ENCODE data around the gene IL17RE.

DNA sequence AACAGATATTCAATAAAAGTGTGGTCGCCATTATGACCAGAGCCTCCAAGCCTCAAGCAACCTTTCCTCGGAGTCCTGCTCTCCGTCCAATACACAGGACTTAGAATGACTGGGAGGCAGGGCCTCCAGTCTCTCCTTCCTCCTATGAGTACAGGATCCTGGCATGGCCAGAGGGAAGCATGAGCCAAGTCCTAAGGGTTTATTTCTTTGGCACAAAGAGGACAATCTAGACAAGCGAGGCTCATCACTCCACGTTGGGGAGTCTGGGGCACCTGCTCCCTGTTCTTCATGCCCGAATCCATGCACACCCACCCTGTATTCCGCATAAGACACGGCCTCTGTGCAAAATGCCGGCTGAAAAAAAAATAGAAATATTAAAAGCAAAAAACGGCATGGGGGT lies 42.7 kb downstream of the IL17RE start:
- TF ChIP-seq, protein P1, sequence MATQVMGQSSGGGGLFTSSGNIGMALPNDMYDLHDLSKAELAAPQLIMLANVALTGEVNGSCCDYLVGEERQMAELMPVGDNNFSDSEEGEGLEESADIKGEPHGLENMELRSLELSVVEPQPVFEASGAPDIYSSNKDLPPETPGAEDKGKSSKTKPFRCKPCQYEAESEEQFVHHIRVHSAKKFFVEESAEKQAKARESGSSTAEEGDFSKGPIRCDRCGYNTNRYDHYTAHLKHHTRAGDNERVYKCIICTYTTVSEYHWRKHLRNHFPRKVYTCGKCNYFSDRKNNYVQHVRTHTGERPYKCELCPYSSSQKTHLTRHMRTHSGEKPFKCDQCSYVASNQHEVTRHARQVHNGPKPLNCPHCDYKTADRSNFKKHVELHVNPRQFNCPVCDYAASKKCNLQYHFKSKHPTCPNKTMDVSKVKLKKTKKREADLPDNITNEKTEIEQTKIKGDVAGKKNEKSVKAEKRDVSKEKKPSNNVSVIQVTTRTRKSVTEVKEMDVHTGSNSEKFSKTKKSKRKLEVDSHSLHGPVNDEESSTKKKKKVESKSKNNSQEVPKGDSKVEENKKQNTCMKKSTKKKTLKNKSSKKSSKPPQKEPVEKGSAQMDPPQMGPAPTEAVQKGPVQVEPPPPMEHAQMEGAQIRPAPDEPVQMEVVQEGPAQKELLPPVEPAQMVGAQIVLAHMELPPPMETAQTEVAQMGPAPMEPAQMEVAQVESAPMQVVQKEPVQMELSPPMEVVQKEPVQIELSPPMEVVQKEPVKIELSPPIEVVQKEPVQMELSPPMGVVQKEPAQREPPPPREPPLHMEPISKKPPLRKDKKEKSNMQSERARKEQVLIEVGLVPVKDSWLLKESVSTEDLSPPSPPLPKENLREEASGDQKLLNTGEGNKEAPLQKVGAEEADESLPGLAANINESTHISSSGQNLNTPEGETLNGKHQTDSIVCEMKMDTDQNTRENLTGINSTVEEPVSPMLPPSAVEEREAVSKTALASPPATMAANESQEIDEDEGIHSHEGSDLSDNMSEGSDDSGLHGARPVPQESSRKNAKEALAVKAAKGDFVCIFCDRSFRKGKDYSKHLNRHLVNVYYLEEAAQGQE (IDR thresholded peaks at IDR 0.05; ENCODE audit: borderline replicate concordance): no peak
- TF ChIP-seq RAD21 (conservative IDR thresholded peaks at IDR 0.05) (no peak), POLR2AphosphoS5 (IDR thresholded peaks at IDR 0.05) (no peak), EZH2 (IDR thresholded peaks at IDR 0.05; ENCODE audit: borderline replicate concordance, insufficient read depth, low read length, poor library complexity, severe bottlenecking) (no peak), TAF1 (IDR thresholded peaks at IDR 0.05; ENCODE audit: low read depth) (no peak), SMC3 (conservative IDR thresholded peaks at IDR 0.05; ENCODE audit: poor library complexity) (no peak), EP300 (conservative IDR thresholded peaks at IDR 0.05; ENCODE audit: poor library complexity, severe bottlenecking) (no peak)
- TF ChIP-seq, protein P2, sequence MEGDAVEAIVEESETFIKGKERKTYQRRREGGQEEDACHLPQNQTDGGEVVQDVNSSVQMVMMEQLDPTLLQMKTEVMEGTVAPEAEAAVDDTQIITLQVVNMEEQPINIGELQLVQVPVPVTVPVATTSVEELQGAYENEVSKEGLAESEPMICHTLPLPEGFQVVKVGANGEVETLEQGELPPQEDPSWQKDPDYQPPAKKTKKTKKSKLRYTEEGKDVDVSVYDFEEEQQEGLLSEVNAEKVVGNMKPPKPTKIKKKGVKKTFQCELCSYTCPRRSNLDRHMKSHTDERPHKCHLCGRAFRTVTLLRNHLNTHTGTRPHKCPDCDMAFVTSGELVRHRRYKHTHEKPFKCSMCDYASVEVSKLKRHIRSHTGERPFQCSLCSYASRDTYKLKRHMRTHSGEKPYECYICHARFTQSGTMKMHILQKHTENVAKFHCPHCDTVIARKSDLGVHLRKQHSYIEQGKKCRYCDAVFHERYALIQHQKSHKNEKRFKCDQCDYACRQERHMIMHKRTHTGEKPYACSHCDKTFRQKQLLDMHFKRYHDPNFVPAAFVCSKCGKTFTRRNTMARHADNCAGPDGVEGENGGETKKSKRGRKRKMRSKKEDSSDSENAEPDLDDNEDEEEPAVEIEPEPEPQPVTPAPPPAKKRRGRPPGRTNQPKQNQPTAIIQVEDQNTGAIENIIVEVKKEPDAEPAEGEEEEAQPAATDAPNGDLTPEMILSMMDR (IDR thresholded peaks at IDR 0.05; ENCODE audit: poor library complexity, severe bottlenecking): no peak

All from neural cell (in vitro differentiated cells).